HEK293T (cell line): ENCODE data around the gene PTPN13.
A peak's percentile ranks its signal among the peaks of the same experiment; 100 is the strongest.

Experiments
- CTCF ChIA-PET: fragments of 350-600 bp; formaldehyde crosslinking; extraction: SDS; loops from one replicate; lab custom pipeline; 2021; ENCODE audit warnings: antibody characterized with exemption, inconsistent platforms; lab: Yijun Ruan, JAX
- POLR2A ChIA-PET: fragments of 350-600 bp; formaldehyde crosslinking; extraction: SDS; loops from one replicate; lab custom pipeline; 2020; ENCODE audit warnings: antibody characterized with exemption, inconsistent platforms; lab: Yijun Ruan, JAX
- DNase-seq: peaks from one replicate; pipeline ENCODE4 v3.0.0; 2012; ENCODE audit warnings: mixed read lengths; ENCODE audit errors: extremely low spot score
- ARNT ChIP-seq: fragments of 450-650 bp; IDR thresholded peaks from 2 replicates; pipeline ENCODE4 v1.6.1; 2017; ENCODE audit warnings: mild to moderate bottlenecking
- BHLHE40 ChIP-seq: fragments of 450-650 bp; IDR thresholded peaks from 2 replicates; pipeline ENCODE4 v1.6.1; 2016; ENCODE audit warnings: mild to moderate bottlenecking, moderate library complexity, borderline replicate concordance
- CTBP1 ChIP-seq: fragments of 450-650 bp; IDR thresholded peaks from 2 replicates; pipeline ENCODE4 v1.6.1; 2016; ENCODE audit warnings: borderline replicate concordance
- ELF4 ChIP-seq: fragments of 450-650 bp; IDR thresholded peaks from 2 replicates; pipeline ENCODE4 v1.6.1; 2017; ENCODE audit warnings: antibody characterized with exemption
- FOXA1 ChIP-seq: fragments of 450-650 bp; IDR thresholded peaks from 2 replicates; pipeline ENCODE4 v1.6.1; 2016; ENCODE audit warnings: mild to moderate bottlenecking
- FOXK2 ChIP-seq: fragments of 450-650 bp; IDR thresholded peaks from 2 replicates; pipeline ENCODE4 v1.6.1; 2016; ENCODE audit warnings: mild to moderate bottlenecking
- FOXM1 ChIP-seq: fragments of 450-650 bp; IDR thresholded peaks from 2 replicates; pipeline ENCODE4 v1.6.1; 2017; ENCODE audit warnings: mild to moderate bottlenecking, borderline replicate concordance
- HDGF ChIP-seq: fragments of 450-650 bp; IDR thresholded peaks from 2 replicates; pipeline ENCODE4 v1.6.1; 2017; ENCODE audit warnings: antibody characterized with exemption, borderline replicate concordance
- L3MBTL2 ChIP-seq: fragments of 450-650 bp; conservative IDR thresholded peaks from 2 replicates; pipeline ENCODE4 v1.6.1; 2016; ENCODE audit warnings: mild to moderate bottlenecking
- LEF1 ChIP-seq: fragments of 450-650 bp; IDR thresholded peaks from 2 replicates; pipeline ENCODE4 v1.6.1; 2017; ENCODE audit warnings: mild to moderate bottlenecking, borderline replicate concordance
- NFRKB ChIP-seq: fragments of 450-650 bp; IDR thresholded peaks from 2 replicates; pipeline ENCODE4 v1.6.1; 2016; ENCODE audit warnings: mild to moderate bottlenecking, moderate library complexity
- SP1 ChIP-seq: fragments of 450-650 bp; IDR thresholded peaks from 2 replicates; pipeline ENCODE4 v1.6.1; 2017
- SUZ12 ChIP-seq: fragments of 450-650 bp; IDR thresholded peaks from 2 replicates; pipeline ENCODE4 v1.6.1; 2016; ENCODE audit warnings: mild to moderate bottlenecking
- TARDBP ChIP-seq: fragments of 450-650 bp; IDR thresholded peaks from 2 replicates; pipeline ENCODE4 v1.6.1; 2016
- ZNF384 ChIP-seq: fragments of 450-650 bp; IDR thresholded peaks from 2 replicates; pipeline ENCODE4 v1.6.1; 2016
- TF ChIP-seq, protein P1 (sequence below): fragments of 450-650 bp; IDR thresholded peaks from 2 replicates; pipeline ENCODE4 v1.6.1; 2016

The PTPN13 gene

GRCh38 chr4:86769794-86770193 is 175.7 kb downstream of the PTPN13 start:
- no peak for TF ChIP-seq FOXK2
- TF ChIP-seq FOXM1 = no peak
- no peak for TF ChIP-seq CTBP1
- TF ChIP-seq SUZ12 = no peak
- no peak for TF ChIP-seq NFRKB
- no peak for TF ChIP-seq BHLHE40
- no peak for TF ChIP-seq FOXA1
- CTCF ChIA-PET = no interaction called here
- peak; percentile 9 for DNase-seq
- POLR2A ChIA-PET = no interaction called here

- ChIA-PET CTCF (no interaction called here), POLR2A (no interaction called here)
- TF ChIP-seq ARNT = no peak
- TF ChIP-seq CTBP1 = no peak
- TF ChIP-seq L3MBTL2 = no peak
- TF ChIP-seq FOXM1 = no peak
- no peak for TF ChIP-seq ELF4
- no peak for TF ChIP-seq SUZ12
- TF ChIP-seq SP1 = no peak
- TF ChIP-seq BHLHE40 = no peak
- no peak for TF ChIP-seq LEF1
- no peak for TF ChIP-seq TARDBP
- no peak for DNase-seq
Observed at GRCh38 chr4:86771141-86771540, 177.0 kb downstream of the PTPN13 start.

- no peak for DNase-seq
- TF ChIP-seq BHLHE40 = no peak
- TF ChIP-seq ELF4 = no peak
- ChIA-PET CTCF (no interaction called here), POLR2A (interaction anchor here (0.6 kb wide), 1 partner anchor 275 kb away, joined by 3 read pairs; no protein-coding TSS in a partner anchor)
Observed at GRCh38 chr4:86775061-86775460, 180.9 kb downstream of the PTPN13 start.

GRCh38 chr4:86778175-86778574 is 184.1 kb downstream of the PTPN13 start:
- ChIA-PET CTCF (interaction anchor here (0.7 kb wide), 1 partner anchor 280 kb away, joined by 4 read pairs; no protein-coding TSS in a partner anchor), POLR2A (no interaction called here)
- DNase-seq = peak; percentile 56
- TF ChIP-seq SUZ12 (no peak), CTBP1 (peak; percentile 85), FOXM1 (no peak), ELF4 (no peak), TARDBP (no peak), L3MBTL2 (no peak), FOXA1 (no peak)
- TF ChIP-seq, protein P1, sequence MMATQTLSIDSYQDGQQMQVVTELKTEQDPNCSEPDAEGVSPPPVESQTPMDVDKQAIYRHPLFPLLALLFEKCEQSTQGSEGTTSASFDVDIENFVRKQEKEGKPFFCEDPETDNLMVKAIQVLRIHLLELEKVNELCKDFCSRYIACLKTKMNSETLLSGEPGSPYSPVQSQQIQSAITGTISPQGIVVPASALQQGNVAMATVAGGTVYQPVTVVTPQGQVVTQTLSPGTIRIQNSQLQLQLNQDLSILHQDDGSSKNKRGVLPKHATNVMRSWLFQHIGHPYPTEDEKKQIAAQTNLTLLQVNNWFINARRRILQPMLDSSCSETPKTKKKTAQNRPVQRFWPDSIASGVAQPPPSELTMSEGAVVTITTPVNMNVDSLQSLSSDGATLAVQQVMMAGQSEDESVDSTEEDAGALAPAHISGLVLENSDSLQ = peak; percentile 96

DNA sequence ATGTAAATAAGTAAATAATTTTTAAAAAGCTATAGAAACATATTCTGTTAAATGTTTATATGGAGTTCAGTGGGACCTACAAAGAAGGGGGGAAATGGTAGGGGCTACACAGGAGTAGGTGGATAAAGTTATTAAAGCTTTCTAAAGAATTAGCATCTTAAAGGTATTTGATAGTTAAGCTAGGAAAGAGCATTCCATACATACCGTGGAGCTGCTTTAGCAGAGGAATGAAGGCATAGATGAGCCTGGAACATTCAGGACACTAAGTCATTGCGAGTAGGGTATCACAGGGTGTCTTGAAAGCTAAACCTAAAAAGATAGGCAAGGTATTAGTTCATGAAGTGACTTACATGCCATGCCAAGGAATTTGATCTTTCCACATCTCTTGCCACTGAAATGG is 194.7 kb downstream of the PTPN13 start:
- ChIA-PET CTCF (no interaction called here), POLR2A (no interaction called here)
- DNase-seq = no peak
- TF ChIP-seq ZNF384 = no peak
- no peak for TF ChIP-seq ELF4
- TF ChIP-seq ARNT = no peak
- no peak for TF ChIP-seq FOXK2
- TF ChIP-seq, protein P1 = no peak
- TF ChIP-seq LEF1 = no peak
- TF ChIP-seq SP1 = no peak
- TF ChIP-seq FOXA1 = no peak
- no peak for TF ChIP-seq TARDBP
- TF ChIP-seq SUZ12 = no peak
- TF ChIP-seq FOXM1 = no peak
- TF ChIP-seq L3MBTL2 = no peak
- no peak for TF ChIP-seq CTBP1
- no peak for TF ChIP-seq NFRKB
- no peak for TF ChIP-seq HDGF
- TF ChIP-seq BHLHE40 = no peak

DNA sequence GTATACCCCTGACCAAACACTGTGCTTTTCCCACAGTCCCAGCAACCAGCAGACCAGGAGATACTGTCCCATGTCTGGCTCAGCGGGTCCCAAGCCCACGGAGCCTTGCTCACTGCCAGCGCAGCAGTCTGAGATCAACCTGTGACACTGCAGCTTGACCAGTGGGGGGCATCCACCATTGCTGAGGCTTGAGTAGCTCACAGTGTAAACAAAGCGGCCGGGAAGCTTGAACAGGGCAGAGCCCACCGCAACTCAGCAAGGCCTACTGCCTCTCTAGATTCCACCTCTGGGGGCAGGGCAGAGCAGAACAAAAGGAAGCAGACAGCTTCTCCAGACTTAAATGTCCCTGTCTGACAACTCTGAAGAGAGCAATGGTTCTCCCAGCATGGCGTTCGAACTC is 197.0 kb downstream of the PTPN13 start:
- DNase-seq = no peak
- TF ChIP-seq FOXA1 = no peak
- TF ChIP-seq CTBP1 = no peak
- no peak for TF ChIP-seq TARDBP
- TF ChIP-seq ELF4 = no peak
- TF ChIP-seq FOXK2 = no peak
- TF ChIP-seq LEF1 = no peak
- TF ChIP-seq SUZ12 = no peak
- no peak for TF ChIP-seq SP1
- TF ChIP-seq HDGF = no peak
- no peak for TF ChIP-seq BHLHE40
- TF ChIP-seq ZNF384 = no peak
- no peak for TF ChIP-seq NFRKB
- no peak for TF ChIP-seq FOXM1
- TF ChIP-seq L3MBTL2 = no peak
- TF ChIP-seq ARNT = no peak
- TF ChIP-seq, protein P1 = no peak
- POLR2A ChIA-PET = no interaction called here
- CTCF ChIA-PET = no interaction called here
